HG03159 (cell line): ENCODE measurements around the gene IL13RA2.

Source experiments
- ATAC-seq: cut with Tn5 transposase; IDR thresholded peaks from one replicate; pipeline ENCODE4 v1.9.1; 2021; ENCODE audit warnings: mild to moderate bottlenecking, moderate library complexity; ENCODE audit not compliant: unreplicated experiment

IL13RA2 gene

GRCh38 chrX:114997779-114998178 is 19.6 kb downstream of the IL13RA2 start:
- ATAC-seq, result no peak

GRCh38 chrX:114985967-114986592 is 31.3 kb downstream of the IL13RA2 start:
- no peak for ATAC-seq

GRCh38 chrX:114976292-114976691 is 41.1 kb downstream of the IL13RA2 start:
- ATAC-seq, result no peak

GRCh38 chrX:114973013-114973412 is 44.4 kb downstream of the IL13RA2 start:
- ATAC-seq, result no peak

DNA sequence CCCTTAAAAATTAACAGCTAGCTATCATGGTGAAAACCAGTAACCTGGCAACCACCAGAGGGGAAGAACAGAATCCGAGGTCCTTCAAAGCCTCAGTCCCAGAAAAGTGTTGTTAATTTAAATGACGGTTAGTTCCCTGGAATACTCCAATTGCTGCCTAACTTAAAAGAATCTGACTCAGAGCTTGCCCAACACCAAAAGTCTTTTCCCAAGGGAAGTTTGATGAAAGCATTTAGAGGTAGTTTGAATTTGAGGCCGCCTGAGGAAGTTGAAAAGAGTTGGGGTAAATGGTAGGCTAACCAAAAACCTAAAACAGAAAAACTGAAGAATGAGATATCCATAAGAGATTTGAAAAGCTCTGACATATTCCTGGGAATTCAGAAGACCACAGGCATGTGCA is 46.6 kb downstream of the IL13RA2 start:
- no peak for ATAC-seq

DNA sequence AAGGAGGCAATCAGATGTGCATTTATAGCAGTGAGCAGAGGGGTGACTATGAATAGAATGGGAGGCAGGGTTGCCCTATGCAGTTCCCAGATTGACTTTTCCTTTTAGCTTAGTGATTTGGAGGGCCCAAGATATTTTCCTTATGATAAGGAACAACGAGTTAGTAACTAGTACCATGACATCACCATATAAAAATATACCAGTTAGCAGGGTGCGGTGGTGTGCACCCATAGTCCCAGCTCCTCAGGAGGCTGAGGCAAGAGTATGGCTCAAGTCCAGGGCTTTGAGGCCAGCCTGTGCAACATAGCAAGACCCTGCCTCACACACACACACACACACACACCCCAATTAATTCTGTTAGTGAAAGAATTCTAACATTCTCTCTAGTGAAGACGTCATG is 53.0 kb downstream of the IL13RA2 start:
- no peak for ATAC-seq

GRCh38 chrX:114962209-114962608 is 55.2 kb downstream of the IL13RA2 start:
- ATAC-seq, result no peak

- ATAC-seq, result no peak
Observed at GRCh38 chrX:114959729-114960128, 57.7 kb downstream of the IL13RA2 start.
